ENCODE results near the gene ULK2.

GRCh38 chr17:19897903-19898302, 30.2 kb upstream of the ULK2 start:
- TF ChIP-seq CTCF (IDR thresholded peaks at IDR 0.05 in 2 of 3, conservative IDR thresholded peaks at IDR 0.05 in 1 of 3; ENCODE audit: borderline replicate concordance in 1 of 3, insufficient read depth in 1 of 3, low read depth in 2 of 3, low read length in 2 of 3) = no peak
- TF ChIP-seq CEBPB (IDR thresholded peaks at IDR 0.05; ENCODE audit: low read depth) = no peak
- no peak for TF ChIP-seq YY1 (IDR thresholded peaks at IDR 0.05; ENCODE audit: extremely low read depth, insufficient replicate concordance, low read depth, low read length)
- no peak for TF ChIP-seq EZH2 (IDR thresholded peaks at IDR 0.05)
- no peak for TF ChIP-seq POLR2A (IDR thresholded peaks at IDR 0.05; ENCODE audit: borderline replicate concordance, extremely low read depth, insufficient read depth, insufficient read length)
- no peak for TF ChIP-seq RAD21 (IDR thresholded peaks at IDR 0.05; ENCODE audit: low read depth)
- TF ChIP-seq POLR2AphosphoS5 (IDR thresholded peaks at IDR 0.05; ENCODE audit: low read depth, low read length) = no peak
- TF ChIP-seq ZFX (IDR thresholded peaks at IDR 0.05) = no peak
- no peak for TF ChIP-seq ATF3 (IDR thresholded peaks at IDR 0.05)
- no peak for TF ChIP-seq REST (IDR thresholded peaks at IDR 0.05; ENCODE audit: low read depth)
- TF ChIP-seq EZH2phosphoT487 (IDR thresholded peaks at IDR 0.05; ENCODE audit: borderline replicate concordance) = no peak
